GM18858 (cell line): ENCODE data around the gene KLK11.

ENCODE experiments used
- ATAC-seq: cut with Tn5 transposase; IDR thresholded peaks from one replicate; pipeline ENCODE4 v1.9.1; 2021; ENCODE audit not compliant: unreplicated experiment

The KLK11 gene

GRCh38 chr19:51029718-51030117 lies 3.3 kb upstream of the KLK11 start:
- ATAC-seq: no peak

- no peak for ATAC-seq
Measured at GRCh38 chr19:51027873-51028272, 1.5 kb upstream of the KLK11 start.

GRCh38 chr19:51027126-51027806 lies 850 bp upstream of the KLK11 start:
- no peak for ATAC-seq

- ATAC-seq: no peak
Measured at GRCh38 chr19:51025809-51026553, 435 bp downstream of the KLK11 start.

- no peak for ATAC-seq
Measured at GRCh38 chr19:51025401-51025800, 1.0 kb downstream of the KLK11 start.

GRCh38 chr19:51024924-51025323 lies 1.5 kb downstream of the KLK11 start:
- ATAC-seq: no peak

- ATAC-seq: no peak
Measured at GRCh38 chr19:51023946-51024345, 2.5 kb downstream of the KLK11 start.

- ATAC-seq: no peak
Measured at GRCh38 chr19:51022526-51022925, 3.9 kb downstream of the KLK11 start.

- ATAC-seq: no peak
Measured at GRCh38 chr19:51020988-51021651, 5.3 kb downstream of the KLK11 start.

GRCh38 chr19:51019544-51019925 lies 6.9 kb downstream of the KLK11 start, which contains the start of gene KLK10:
TSS of gene KLK10 (minus strand) at chr19:51019709. CDS start at chr19:51019130, 579 bp downstream.
- ATAC-seq: no peak

GRCh38 chr19:51018745-51019543 lies 7.5 kb downstream of the KLK11 start:
- ATAC-seq: no peak

- ATAC-seq: no peak
Measured at GRCh38 chr19:51016798-51017683, 9.4 kb downstream of the KLK11 start.

- no peak for ATAC-seq
Measured at GRCh38 chr19:51015691-51016267, 10.6 kb downstream of the KLK11 start.

GRCh38 chr19:51014242-51014641 lies 12.2 kb downstream of the KLK11 start:
- no peak for ATAC-seq

- no peak for ATAC-seq
Measured at GRCh38 chr19:51012661-51013190, 13.7 kb downstream of the KLK11 start.

- ATAC-seq: no peak
Measured at GRCh38 chr19:51010066-51010795, 16.2 kb downstream of the KLK11 start.

GRCh38 chr19:51009061-51009891 lies 17.1 kb downstream of the KLK11 start:
- ATAC-seq: no peak

- ATAC-seq: no peak
Measured at GRCh38 chr19:51007488-51007887, 18.9 kb downstream of the KLK11 start.
